ENCODE data around the gene SYT13.

- TF ChIP-seq POLR2AphosphoS5 (IDR thresholded peaks at IDR 0.05) (no peak), CTCF (IDR thresholded peaks at IDR 0.05) (no peak)
Observed at GRCh38 chr11:45225277-45225676, 60.9 kb downstream of the SYT13 start.

Measured in gastroesophageal sphincter (tissue), 3 donors.